ENCODE results near the gene UNC5C.

The UNC5C gene

DNA sequence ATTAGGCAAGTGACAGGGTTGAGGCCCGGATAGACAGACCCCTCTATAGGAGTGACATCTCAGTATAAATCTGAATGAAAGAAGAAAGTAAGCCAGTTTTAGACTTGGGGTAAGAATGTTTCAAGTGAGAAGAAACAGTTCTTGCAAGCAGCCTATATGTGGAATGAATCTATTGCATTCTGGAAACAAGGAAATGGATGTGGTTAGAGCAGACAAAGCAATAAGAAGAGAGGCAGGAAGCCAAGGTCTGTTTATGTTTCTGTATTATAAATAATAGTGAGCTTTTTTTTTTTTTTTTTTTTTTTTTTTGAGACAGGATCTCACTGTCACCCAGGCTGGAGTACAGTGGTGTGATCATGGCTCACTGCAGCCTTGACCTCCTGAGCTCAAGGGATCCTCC is 255.8 kb downstream of the UNC5C start:
- CTCF ChIA-PET, result no interaction called here
- no peaks in the 10 kb centered on the region for H3K9me3 ChIP-seq (ENCODE audit: control insufficient read depth, insufficient read depth, low read depth, low read length)
- no peaks in the 10 kb centered on the region for H3K36me3 ChIP-seq (ENCODE audit: control insufficient read depth in 2 of 2, insufficient read depth in 1 of 2, low read length in 2 of 2)
- H3K27ac ChIP-seq (ENCODE audit: extremely low read depth, low read depth, low read length), result no peak overlapping the region
- no peak overlapping the region for H3K4me3 ChIP-seq (ENCODE audit: low read depth, low read length)
- POLR2A ChIA-PET, result no interaction called here
- TF ChIP-seq ZNF302 (tag by site-specific recombination; IDR thresholded peaks at IDR 0.05; ENCODE audit: low read depth), result no peak
- TF ChIP-seq ZNF16 (tag by site-specific recombination; IDR thresholded peaks at IDR 0.05; ENCODE audit: low read depth), result no peak
- no peak for TF ChIP-seq ZBTB21 (tag by site-specific recombination; IDR thresholded peaks at IDR 0.05)
- TF ChIP-seq, protein P1, sequence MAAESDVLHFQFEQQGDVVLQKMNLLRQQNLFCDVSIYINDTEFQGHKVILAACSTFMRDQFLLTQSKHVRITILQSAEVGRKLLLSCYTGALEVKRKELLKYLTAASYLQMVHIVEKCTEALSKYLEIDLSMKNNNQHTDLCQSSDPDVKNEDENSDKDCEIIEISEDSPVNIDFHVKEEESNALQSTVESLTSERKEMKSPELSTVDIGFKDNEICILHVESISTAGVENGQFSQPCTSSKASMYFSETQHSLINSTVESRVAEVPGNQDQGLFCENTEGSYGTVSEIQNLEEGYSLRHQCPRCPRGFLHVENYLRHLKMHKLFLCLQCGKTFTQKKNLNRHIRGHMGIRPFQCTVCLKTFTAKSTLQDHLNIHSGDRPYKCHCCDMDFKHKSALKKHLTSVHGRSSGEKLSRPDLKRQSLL (tag by site-specific recombination; IDR thresholded peaks at IDR 0.05), result no peak
- no peak for TF ChIP-seq ZBTB1 (tag by site-specific recombination; IDR thresholded peaks at IDR 0.05)
- no peak for TF ChIP-seq ZNF792 (tag by site-specific recombination; IDR thresholded peaks at IDR 0.05)
- no peak for TF ChIP-seq ZNF292 (tag by site-specific recombination; IDR thresholded peaks at IDR 0.05; ENCODE audit: borderline replicate concordance, low read depth)
- no peak for TF ChIP-seq ZNF391 (tag by site-specific recombination; IDR thresholded peaks at IDR 0.05; ENCODE audit: borderline replicate concordance, low read depth)
- no peak for TF ChIP-seq ZEB2 (tag by site-specific recombination; IDR thresholded peaks at IDR 0.05)
- no peak for TF ChIP-seq ZNF202 (tag by site-specific recombination; IDR thresholded peaks at IDR 0.05; ENCODE audit: borderline replicate concordance)
- TF ChIP-seq ZBTB8A (tag by site-specific recombination; IDR thresholded peaks at IDR 0.05), result no peak
- TF ChIP-seq ZNF610 (tag by site-specific recombination; IDR thresholded peaks at IDR 0.05; ENCODE audit: borderline replicate concordance), result no peak
- TF ChIP-seq ZNF560 (tag by site-specific recombination; IDR thresholded peaks at IDR 0.05; ENCODE audit: borderline replicate concordance), result no peak
- TF ChIP-seq ZNF629 (tag by site-specific recombination; IDR thresholded peaks at IDR 0.05), result no peak
- no peak for TF ChIP-seq ZNF404 (tag by site-specific recombination; IDR thresholded peaks at IDR 0.05)
- TF ChIP-seq REST (tag by site-specific recombination; IDR thresholded peaks at IDR 0.05), result no peak
- TF ChIP-seq ZIC2 (tag by site-specific recombination; IDR thresholded peaks at IDR 0.05), result no peak
- no peak for TF ChIP-seq ZNF791 (tag by site-specific recombination; IDR thresholded peaks at IDR 0.05)
- TF ChIP-seq ZNF626 (tag by site-specific recombination; IDR thresholded peaks at IDR 0.05), result no peak
- no peaks in the 10 kb centered on the region for H3K4me1 ChIP-seq (ENCODE audit: control insufficient read depth, insufficient read depth, low read length)

DNA sequence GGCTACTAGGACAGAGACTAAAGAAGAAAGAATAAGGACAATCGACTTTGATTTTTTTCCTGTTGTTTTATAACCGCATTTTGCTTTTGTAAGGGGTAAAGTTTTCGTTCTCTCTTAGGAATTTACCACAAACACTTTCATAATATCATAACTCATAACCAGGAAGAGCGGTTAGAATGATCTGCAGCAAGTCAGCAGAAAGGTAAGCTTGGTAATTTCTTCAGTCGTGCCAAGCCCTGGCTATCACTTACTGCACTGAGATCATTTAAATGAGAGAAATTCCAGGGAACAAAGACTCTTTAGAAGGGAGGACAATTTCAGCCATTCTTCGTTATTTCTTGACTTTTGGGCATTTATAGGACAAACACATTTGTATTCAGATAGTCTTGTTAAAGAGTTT is 258.1 kb downstream of the UNC5C start:
- H3K36me3 ChIP-seq (ENCODE audit: control insufficient read depth in 2 of 2, insufficient read depth in 1 of 2, low read length in 2 of 2), result no peaks in the 10 kb centered on the region
- ChIA-PET POLR2A (no interaction called here), CTCF (no interaction called here)
- no peaks in the 10 kb centered on the region for H3K4me1 ChIP-seq (ENCODE audit: control insufficient read depth, insufficient read depth, low read length)
- H3K9me3 ChIP-seq (ENCODE audit: control insufficient read depth, insufficient read depth, low read depth, low read length), result no peaks in the 10 kb centered on the region
- H3K27ac ChIP-seq (ENCODE audit: extremely low read depth, low read depth, low read length), result no peak overlapping the region
- H3K4me3 ChIP-seq (ENCODE audit: low read depth, low read length), result no peak overlapping the region
- TF ChIP-seq ZNF175 (tag by site-specific recombination; IDR thresholded peaks at IDR 0.05) (no peak), ZNF155 (tag by site-specific recombination; IDR thresholded peaks at IDR 0.05) (no peak), ZNF548 (tag by site-specific recombination; IDR thresholded peaks at IDR 0.05) (no peak), KLF7 (tag by site-specific recombination; IDR thresholded peaks at IDR 0.05; ENCODE audit: borderline replicate concordance) (no peak), ZNF211 (tag by site-specific recombination; IDR thresholded peaks at IDR 0.05; ENCODE audit: low read depth) (no peak), FEZF1 (tag by site-specific recombination; IDR thresholded peaks at IDR 0.05) (no peak), PATZ1 (tag by site-specific recombination; IDR thresholded peaks at IDR 0.05) (no peak), ZNF112 (tag by site-specific recombination; IDR thresholded peaks at IDR 0.05) (no peak), ZNF777 (tag by site-specific recombination; IDR thresholded peaks at IDR 0.05; ENCODE audit: borderline replicate concordance) (no peak), ZNF549 (tag by site-specific recombination; IDR thresholded peaks at IDR 0.05) (no peak), GLIS2 (tag by site-specific recombination; IDR thresholded peaks at IDR 0.05) (no peak), ZFP37 (tag by site-specific recombination; IDR thresholded peaks at IDR 0.05) (no peak), ZNF623 (tag by site-specific recombination; IDR thresholded peaks at IDR 0.05) (no peak), ZSCAN30 (tag by site-specific recombination; IDR thresholded peaks at IDR 0.05) (no peak), ZNF660 (tag by site-specific recombination; IDR thresholded peaks at IDR 0.05) (no peak)

Measured in HEK293 (cell line).